ENCODE results near the gene ST6GALNAC3. TPM values are rescaled to one million over a fixed set of nuclear protein-coding genes. Genes with fewer than 3 reads are reported as not detected.

Gene ST6GALNAC3
- total RNA-seq, 4 donors from 2014 or later = 2.8 to 3.5 (median 3.4) TPM

DNA sequence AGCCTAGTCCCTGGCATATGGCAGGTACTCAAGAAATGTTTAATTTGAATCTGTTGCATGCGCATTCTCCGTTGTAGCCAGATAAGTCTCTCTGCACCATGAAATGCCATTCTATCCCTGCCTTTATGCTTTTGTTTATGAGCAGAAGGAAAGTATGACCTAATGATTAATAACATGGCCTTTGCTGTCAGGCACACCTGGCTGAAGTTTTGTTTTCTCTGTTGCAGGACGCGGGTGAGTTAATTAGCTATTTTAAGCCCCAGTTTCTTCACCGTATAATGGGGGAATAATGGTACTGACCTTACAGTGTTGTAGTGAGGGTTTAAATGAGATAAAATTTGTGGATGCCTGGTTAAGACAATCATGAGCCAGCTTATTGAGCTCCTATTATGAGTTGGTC lies 87.7 kb downstream of the ST6GALNAC3 start:
- DNase-seq = no peak
- no peaks in the 10 kb centered on the region for H3K4me1 ChIP-seq
- H3K36me3 ChIP-seq = no peaks in the 10 kb centered on the region
- no peak overlapping the region for H3K4me3 ChIP-seq
- H3K9me3 ChIP-seq = no peaks in the 10 kb centered on the region
- no peaks in the 10 kb centered on the region for H3K27me3 ChIP-seq
- H3K27ac ChIP-seq = no peak overlapping the region
- TF ChIP-seq CTCF (IDR thresholded peaks at IDR 0.05) (no peak), POLR2A (IDR thresholded peaks at IDR 0.05) (no peak)

GRCh38 chr1:76164165-76164564 lies 89.6 kb downstream of the ST6GALNAC3 start:
- Histone ChIP-seq H3K36me3 (no peaks in the 10 kb centered on the region), H3K4me1 (no peaks in the 10 kb centered on the region), H3K27me3 (no peaks in the 10 kb centered on the region), H3K4me3 (no peak overlapping the region), H3K27ac (no peak overlapping the region), H3K9me3 (no peaks in the 10 kb centered on the region)
- no peak for DNase-seq
- TF ChIP-seq POLR2A (IDR thresholded peaks at IDR 0.05) (no peak), CTCF (IDR thresholded peaks at IDR 0.05) (no peak)

- H3K36me3 ChIP-seq = no peaks in the 10 kb centered on the region
- no peak for DNase-seq
- no peak for TF ChIP-seq CTCF (IDR thresholded peaks at IDR 0.05)
- no peak for TF ChIP-seq POLR2A (IDR thresholded peaks at IDR 0.05)
- no peaks in the 10 kb centered on the region for H3K9me3 ChIP-seq
- H3K27ac ChIP-seq = no peak overlapping the region
- no peaks in the 10 kb centered on the region for H3K27me3 ChIP-seq
- H3K4me3 ChIP-seq = no peak overlapping the region
- no peaks in the 10 kb centered on the region for H3K4me1 ChIP-seq
These were observed 95.5 kb downstream of the ST6GALNAC3 start for GRCh38 chr1:76170084-76170483.

- H3K4me3 ChIP-seq = no peak overlapping the region
- TF ChIP-seq POLR2A (IDR thresholded peaks at IDR 0.05) (no peak), CTCF (IDR thresholded peaks at IDR 0.05) (no peak)
- no peaks in the 10 kb centered on the region for H3K4me1 ChIP-seq
- DNase-seq = no peak
- H3K27me3 ChIP-seq = no peaks in the 10 kb centered on the region
- H3K9me3 ChIP-seq = no peaks in the 10 kb centered on the region
- H3K36me3 ChIP-seq = no peaks in the 10 kb centered on the region
- H3K27ac ChIP-seq = no peak overlapping the region
These were observed 96.0 kb downstream of the ST6GALNAC3 start for GRCh38 chr1:76170513-76170912.

DNA sequence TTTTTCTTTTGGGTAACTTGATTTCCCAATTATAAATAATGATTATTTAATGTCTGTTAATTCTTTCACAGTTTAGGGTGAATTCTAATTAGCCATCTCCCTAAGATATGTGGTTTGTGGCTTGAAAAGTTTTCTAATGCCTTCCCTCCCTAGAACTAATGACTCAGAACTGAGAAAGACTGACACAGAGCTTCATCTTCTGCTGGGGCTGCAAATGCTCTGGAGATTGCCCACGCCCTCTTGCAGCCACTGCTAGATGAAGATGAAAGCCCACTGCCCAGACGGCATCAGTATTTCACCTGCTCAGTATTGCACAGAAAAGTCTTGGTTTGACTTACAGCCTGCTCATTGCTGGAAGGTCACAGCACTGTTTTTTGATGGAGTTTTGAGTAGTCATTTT lies 101.5 kb downstream of the ST6GALNAC3 start:
- no peak for DNase-seq
- TF ChIP-seq CTCF (IDR thresholded peaks at IDR 0.05) (no peak), POLR2A (IDR thresholded peaks at IDR 0.05) (no peak)
- no peaks in the 10 kb centered on the region for H3K27me3 ChIP-seq
- no peaks in the 10 kb centered on the region for H3K9me3 ChIP-seq
- no peak overlapping the region for H3K27ac ChIP-seq
- no peaks in the 10 kb centered on the region for H3K36me3 ChIP-seq
- no peak overlapping the region for H3K4me3 ChIP-seq
- H3K4me1 ChIP-seq = no peaks in the 10 kb centered on the region

GRCh38 chr1:76177615-76178014 lies 103.1 kb downstream of the ST6GALNAC3 start:
- H3K36me3 ChIP-seq = no peaks in the 10 kb centered on the region
- TF ChIP-seq POLR2A (IDR thresholded peaks at IDR 0.05) (no peak), CTCF (IDR thresholded peaks at IDR 0.05) (no peak)
- H3K27me3 ChIP-seq = no peaks in the 10 kb centered on the region
- H3K27ac ChIP-seq = no peak overlapping the region
- no peaks in the 10 kb centered on the region for H3K9me3 ChIP-seq
- H3K4me3 ChIP-seq = no peak overlapping the region
- DNase-seq = no peak
- no peaks in the 10 kb centered on the region for H3K4me1 ChIP-seq
